PFSK-1 (cell line): ENCODE data around the gene MAMLD1.
A peak's percentile ranks its signal among the peaks of the same experiment; 100 is the strongest.

Experiments
- FOXP2 ChIP-seq: optimal IDR thresholded peaks from 2 replicates; pipeline ENCODE3; 2011; ENCODE audit warnings: borderline replicate concordance, control low read depth, inconsistent platforms; ENCODE audit not compliant: insufficient read depth; ENCODE audit errors: extremely low read length, extremely low read depth
- POLR2AphosphoS5 ChIP-seq: IDR thresholded peaks from 2 replicates; pipeline ENCODE4 v1.6.1; 2012; ENCODE audit warnings: low read depth, mild to moderate bottlenecking, control low read depth, low read length, moderate library complexity
- SIN3A ChIP-seq: IDR thresholded peaks from 2 replicates; pipeline ENCODE4 v1.6.1; 2012; ENCODE audit warnings: mild to moderate bottlenecking, low read length, moderate library complexity, borderline replicate concordance; ENCODE audit not compliant: insufficient read depth
- TAF1 ChIP-seq: IDR thresholded peaks from 2 replicates; pipeline ENCODE4 v1.6.1; 2012; ENCODE audit warnings: low read length, control low read depth, borderline replicate concordance; ENCODE audit not compliant: insufficient read depth
- TF ChIP-seq, protein P1 (sequence below), 2 experiments: IDR thresholded peaks; 2 replicates each; pipeline versions ENCODE4 v1.6.1 to v1.8.0; 2011 to 2012; ENCODE audit warnings: low read depth in 2 of 2, low read length in 2 of 2, control low read depth in 1 of 2, inconsistent platforms in 1 of 2, mild to moderate bottlenecking in 1 of 2, moderate library complexity in 1 of 2; ENCODE audit not compliant: insufficient read depth in 1 of 2

Gene MAMLD1

DNA sequence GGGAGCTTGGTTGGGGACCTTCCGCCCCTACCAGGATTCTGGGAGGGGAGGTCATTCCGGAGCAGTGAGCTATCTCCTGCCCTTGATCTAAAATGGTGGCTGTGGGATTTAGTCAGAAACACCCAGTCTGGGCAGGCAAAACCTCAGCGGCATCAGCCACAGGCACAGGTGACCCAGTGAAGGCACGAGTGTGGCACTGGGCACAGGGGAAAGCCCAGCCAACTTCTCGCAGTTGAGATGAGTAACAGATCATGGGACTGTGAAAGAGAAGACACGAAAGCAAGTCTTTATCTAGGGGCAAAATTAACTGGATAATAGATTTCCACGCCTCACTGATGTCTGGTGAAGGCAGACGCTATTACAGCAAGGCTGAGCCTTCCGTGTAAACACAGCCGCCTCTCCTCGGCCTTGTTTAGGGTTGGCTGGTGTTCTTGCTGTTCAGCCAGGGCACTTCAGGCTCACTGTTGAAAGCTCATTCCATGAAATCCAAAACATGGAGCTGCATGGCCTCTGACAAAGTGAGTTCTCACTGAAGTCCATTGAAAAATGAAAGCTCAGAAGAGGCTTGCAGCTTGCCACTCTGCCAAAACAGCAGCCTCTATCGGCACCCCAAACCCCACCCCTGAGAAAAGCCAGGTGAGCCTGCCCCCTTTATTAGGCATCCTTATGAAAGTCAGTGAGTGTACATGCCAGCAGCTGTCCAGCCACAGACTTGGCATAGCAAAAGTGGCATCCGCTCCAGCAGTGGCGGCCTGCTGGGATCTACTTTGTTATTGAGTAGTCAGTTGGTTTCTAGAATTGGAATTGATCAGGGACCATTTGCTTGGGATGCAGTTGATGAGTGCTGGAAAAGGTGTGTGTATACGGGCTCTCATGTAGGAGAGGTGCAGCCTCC is 103.0 kb downstream of the MAMLD1 start:
- TF ChIP-seq SIN3A (no peak), TAF1 (no peak), POLR2AphosphoS5 (no peak), FOXP2 (no peak)
- TF ChIP-seq, protein P1, sequence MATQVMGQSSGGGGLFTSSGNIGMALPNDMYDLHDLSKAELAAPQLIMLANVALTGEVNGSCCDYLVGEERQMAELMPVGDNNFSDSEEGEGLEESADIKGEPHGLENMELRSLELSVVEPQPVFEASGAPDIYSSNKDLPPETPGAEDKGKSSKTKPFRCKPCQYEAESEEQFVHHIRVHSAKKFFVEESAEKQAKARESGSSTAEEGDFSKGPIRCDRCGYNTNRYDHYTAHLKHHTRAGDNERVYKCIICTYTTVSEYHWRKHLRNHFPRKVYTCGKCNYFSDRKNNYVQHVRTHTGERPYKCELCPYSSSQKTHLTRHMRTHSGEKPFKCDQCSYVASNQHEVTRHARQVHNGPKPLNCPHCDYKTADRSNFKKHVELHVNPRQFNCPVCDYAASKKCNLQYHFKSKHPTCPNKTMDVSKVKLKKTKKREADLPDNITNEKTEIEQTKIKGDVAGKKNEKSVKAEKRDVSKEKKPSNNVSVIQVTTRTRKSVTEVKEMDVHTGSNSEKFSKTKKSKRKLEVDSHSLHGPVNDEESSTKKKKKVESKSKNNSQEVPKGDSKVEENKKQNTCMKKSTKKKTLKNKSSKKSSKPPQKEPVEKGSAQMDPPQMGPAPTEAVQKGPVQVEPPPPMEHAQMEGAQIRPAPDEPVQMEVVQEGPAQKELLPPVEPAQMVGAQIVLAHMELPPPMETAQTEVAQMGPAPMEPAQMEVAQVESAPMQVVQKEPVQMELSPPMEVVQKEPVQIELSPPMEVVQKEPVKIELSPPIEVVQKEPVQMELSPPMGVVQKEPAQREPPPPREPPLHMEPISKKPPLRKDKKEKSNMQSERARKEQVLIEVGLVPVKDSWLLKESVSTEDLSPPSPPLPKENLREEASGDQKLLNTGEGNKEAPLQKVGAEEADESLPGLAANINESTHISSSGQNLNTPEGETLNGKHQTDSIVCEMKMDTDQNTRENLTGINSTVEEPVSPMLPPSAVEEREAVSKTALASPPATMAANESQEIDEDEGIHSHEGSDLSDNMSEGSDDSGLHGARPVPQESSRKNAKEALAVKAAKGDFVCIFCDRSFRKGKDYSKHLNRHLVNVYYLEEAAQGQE (IDR thresholded peaks at IDR 0.05; ENCODE audit: insufficient read depth in 1 of 2, low read depth in 2 of 2, low read length in 2 of 2): no peak

DNA sequence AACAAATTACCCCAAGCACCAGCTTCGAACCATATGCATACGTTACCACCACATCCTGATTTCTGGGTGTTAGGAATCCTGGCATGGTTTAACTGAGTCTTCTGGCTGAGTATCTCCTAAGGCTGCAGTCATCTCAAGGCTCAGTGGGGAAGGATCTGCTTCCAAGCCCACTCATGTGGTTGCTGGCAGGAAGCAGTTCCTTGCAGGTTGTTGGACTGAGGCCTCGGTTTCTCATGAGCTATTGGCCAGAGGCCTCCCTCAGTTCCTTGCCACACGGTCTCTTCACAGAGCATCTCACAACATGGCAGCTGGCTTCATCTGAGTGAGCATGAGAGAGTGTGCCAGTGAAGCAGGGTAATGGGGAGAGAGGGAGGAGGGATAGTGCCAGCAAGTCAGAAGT is 109.2 kb downstream of the MAMLD1 start:
- 0 out of 2 replicates have a peak, but pooled peaks have one; percentile 32 for TF ChIP-seq POLR2AphosphoS5
- TF ChIP-seq, protein P1 (IDR thresholded peaks at IDR 0.05; ENCODE audit: insufficient read depth in 1 of 2, low read depth in 2 of 2, low read length in 2 of 2): no peak

DNA sequence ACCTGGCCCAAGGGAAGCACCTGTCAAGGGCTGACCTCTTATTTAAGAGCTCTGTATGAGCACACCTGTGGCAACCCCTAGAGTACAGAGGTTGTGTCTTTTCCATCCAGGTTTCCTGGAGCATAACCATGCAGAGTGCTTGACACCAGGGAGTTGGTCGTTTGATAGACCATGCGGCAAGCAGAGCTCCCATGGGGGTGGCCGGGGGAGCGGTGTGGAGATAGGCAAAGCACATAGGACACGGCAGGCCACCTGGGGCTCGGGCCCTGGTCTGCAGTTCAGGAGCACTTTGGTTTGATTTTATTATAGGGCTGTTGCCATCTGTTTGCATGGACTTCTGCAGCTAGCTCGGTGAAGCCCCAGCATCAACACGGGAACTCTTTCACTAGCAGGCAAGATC is 110.3 kb downstream of the MAMLD1 start:
- TF ChIP-seq, protein P1 (IDR thresholded peaks at IDR 0.05; ENCODE audit: insufficient read depth in 1 of 2, low read depth in 2 of 2, low read length in 2 of 2): no peak
- TF ChIP-seq SIN3A (no peak), POLR2AphosphoS5 (no peak), TAF1 (no peak), FOXP2 (no peak)

DNA sequence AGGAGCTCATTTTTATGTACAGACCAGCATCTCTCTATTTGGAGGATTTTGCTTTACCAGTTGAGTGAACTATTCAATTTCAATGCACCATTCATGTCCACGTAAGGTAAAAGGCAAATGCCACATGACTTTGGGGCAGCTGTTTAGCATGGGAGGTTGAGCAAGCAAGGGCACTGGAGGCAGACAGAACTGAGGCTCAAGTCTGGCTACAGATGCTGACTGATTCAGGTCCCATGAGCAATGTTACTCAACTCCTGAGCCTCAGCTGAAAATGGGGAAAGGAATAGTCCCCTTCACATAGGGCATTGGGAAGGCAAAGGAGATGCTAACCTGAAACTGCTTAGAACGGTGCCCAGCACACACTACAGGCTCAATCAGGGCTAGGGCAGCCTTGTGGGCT is 112.3 kb downstream of the MAMLD1 start:
- no peak for TF ChIP-seq POLR2AphosphoS5
- TF ChIP-seq FOXP2: no peak
- no peak for TF ChIP-seq TAF1
- TF ChIP-seq SIN3A: no peak
- TF ChIP-seq, protein P1 (IDR thresholded peaks at IDR 0.05; ENCODE audit: insufficient read depth in 1 of 2, low read depth in 2 of 2, low read length in 2 of 2): no peak
